GM18511 (cell line): ENCODE data around the gene EEA1.
"Not testable (repeated sequence)": the region's sequence is repeated elsewhere in the genome, so short reads cannot be mapped to it uniquely, and the experiment has no call there.

ENCODE experiments used
- ATAC-seq: cut with Tn5 transposase; IDR thresholded peaks from one replicate; pipeline ENCODE4 v1.9.1; 2021; ENCODE audit warnings: mild to moderate bottlenecking, moderate library complexity; ENCODE audit not compliant: unreplicated experiment

Gene EEA1

GRCh38 chr12:92821142-92821541 lies 108.0 kb downstream of the EEA1 start:
- no peak for ATAC-seq

GRCh38 chr12:92814584-92814983 lies 114.5 kb downstream of the EEA1 start:
- no peak for ATAC-seq

GRCh38 chr12:92810370-92810769 lies 118.7 kb downstream of the EEA1 start:
- ATAC-seq = peak; percentile 86

- no peak for ATAC-seq
Observed at GRCh38 chr12:92803903-92804302, 125.2 kb downstream of the EEA1 start.

GRCh38 chr12:92802906-92803305 lies 126.2 kb downstream of the EEA1 start:
- ATAC-seq = no peak

GRCh38 chr12:92796650-92797049 lies 132.4 kb downstream of the EEA1 start:
- ATAC-seq = no peak

- no peak for ATAC-seq
Observed at GRCh38 chr12:92794814-92795213, 134.3 kb downstream of the EEA1 start.

GRCh38 chr12:92794356-92794755 lies 134.7 kb downstream of the EEA1 start:
- ATAC-seq = not testable (repeated sequence)

GRCh38 chr12:92786045-92786444 lies 143.1 kb downstream of the EEA1 start:
- no peak for ATAC-seq

GRCh38 chr12:92785563-92785950 lies 143.5 kb downstream of the EEA1 start:
- ATAC-seq = no peak

GRCh38 chr12:92784797-92785562 lies 144.1 kb downstream of the EEA1 start:
- peak; percentile 95 for ATAC-seq

- no peak for ATAC-seq
Observed at GRCh38 chr12:92784356-92784755, 144.7 kb downstream of the EEA1 start.

GRCh38 chr12:92779902-92780301 lies 149.2 kb downstream of the EEA1 start:
- ATAC-seq = no peak

- ATAC-seq = no peak
Observed at GRCh38 chr12:92778525-92778924, 150.6 kb downstream of the EEA1 start.

- ATAC-seq = no peak
Observed at GRCh38 chr12:92775416-92775815, 153.7 kb downstream of the EEA1 start.

- no peak for ATAC-seq
Observed at GRCh38 chr12:92771001-92771400, 158.1 kb downstream of the EEA1 start.

GRCh38 chr12:92769124-92769901 lies 159.8 kb downstream of the EEA1 start:
- peak; percentile 92 for ATAC-seq

GRCh38 chr12:92765871-92766270 lies 163.2 kb downstream of the EEA1 start:
- ATAC-seq = no peak

GRCh38 chr12:92764831-92765230 lies 164.3 kb downstream of the EEA1 start:
- no peak for ATAC-seq

- ATAC-seq = no peak
Observed at GRCh38 chr12:92762773-92763172, 166.3 kb downstream of the EEA1 start.

- no peak for ATAC-seq
Observed at GRCh38 chr12:92759634-92760268, 169.3 kb downstream of the EEA1 start.
